Measurements from ENCODE around the gene METTL21C. TPM values are rescaled to one million over a fixed set of nuclear protein-coding genes. Genes with fewer than 3 reads are reported as not detected.

METTL21C gene
- polyA plus RNA-seq, 4 donors, result 0.04 TPM; not detected in 3

DNA sequence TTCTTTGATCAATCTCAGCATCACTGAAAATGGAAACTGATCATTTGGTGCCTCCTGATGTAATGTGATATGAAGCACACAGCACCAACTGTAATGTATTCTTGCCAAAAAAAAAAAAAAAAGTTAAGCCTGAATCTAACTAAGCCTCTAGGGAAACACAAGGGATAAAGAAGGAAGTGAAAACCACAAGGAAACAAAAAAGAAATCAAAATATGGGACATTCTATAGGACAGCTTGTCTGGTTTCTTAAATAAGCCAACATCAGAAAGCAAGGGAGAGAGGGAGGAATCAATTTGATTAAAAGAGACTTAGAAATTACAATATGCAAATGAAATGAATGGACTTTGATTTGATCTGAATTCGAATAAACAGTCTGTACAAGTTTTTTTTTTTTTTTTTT lies 20.6 kb upstream of the METTL21C start:
- H3K27ac ChIP-seq (ENCODE audit: low read depth in 1 of 3, low read length in 2 of 3), result no peak overlapping the region
- 23 to 53% (median 37%) methylated on average over 1 of the region's 1 CpG for WGBS, 3 donors
- H3K4me1 ChIP-seq (ENCODE audit: control insufficient read depth in 3 of 3, insufficient read depth in 2 of 3, low read depth in 1 of 3, low read length in 2 of 3), result no peaks in the 10 kb centered on the region
- H3K9me3 ChIP-seq (ENCODE audit: control insufficient read depth in 2 of 2, insufficient read depth in 1 of 2, low read depth in 1 of 2, low read length in 1 of 2), result no peaks in the 10 kb centered on the region
- FAIRE-seq (no peak), DNase-seq (no peak)
- no peak overlapping the region for H3K4me3 ChIP-seq (ENCODE audit: low read depth in 1 of 3, low read length in 3 of 3)
- H3K36me3 ChIP-seq (ENCODE audit: control insufficient read depth in 3 of 3, insufficient read depth in 2 of 3, low read depth in 1 of 3, low read length in 3 of 3), result no peaks in the 10 kb centered on the region
- H3K27me3 ChIP-seq (ENCODE audit: control insufficient read depth in 3 of 3, insufficient read depth in 3 of 3, low read length in 3 of 3), result peaks cover 0 to 2% (median 0%) of the 10 kb centered on the region in 3 donors

- Histone ChIP-seq H3K36me3 (ENCODE audit: control insufficient read depth in 3 of 3, insufficient read depth in 2 of 3, low read depth in 1 of 3, low read length in 3 of 3) (no peaks in the 10 kb centered on the region), H3K9me3 (ENCODE audit: control insufficient read depth in 2 of 2, insufficient read depth in 1 of 2, low read depth in 1 of 2, low read length in 1 of 2) (peaks cover 0 to 5% of the 10 kb centered on the region in 2 donors), H3K4me3 (ENCODE audit: low read depth in 1 of 3, low read length in 3 of 3) (no peak overlapping the region), H3K4me1 (ENCODE audit: control insufficient read depth in 3 of 3, insufficient read depth in 2 of 3, low read depth in 1 of 3, low read length in 2 of 3) (no peaks in the 10 kb centered on the region), H3K27ac (ENCODE audit: low read depth in 1 of 3, low read length in 2 of 3) (no peak overlapping the region), H3K27me3 (ENCODE audit: control insufficient read depth in 3 of 3, insufficient read depth in 3 of 3, low read length in 3 of 3) (peaks cover 0 to 4% (median 0%) of the 10 kb centered on the region in 3 donors)
- DNase-seq, result no peak
- FAIRE-seq, result no peak
- WGBS, 3 donors, result 84 to 89% (median 85%) methylated on average over 9 of the region's 9 CpGs
These were observed 15.4 kb upstream of the METTL21C start for GRCh38 chr13:102710261-102710679.

GRCh38 chr13:102709536-102709935 lies 14.7 kb upstream of the METTL21C start:
- H3K27ac ChIP-seq (ENCODE audit: low read depth in 1 of 3, low read length in 2 of 3), result no peak overlapping the region
- DNase-seq (no peak), FAIRE-seq (no peak)
- no peaks in the 10 kb centered on the region for H3K36me3 ChIP-seq (ENCODE audit: control insufficient read depth in 3 of 3, insufficient read depth in 2 of 3, low read depth in 1 of 3, low read length in 3 of 3)
- no peaks in the 10 kb centered on the region for H3K4me1 ChIP-seq (ENCODE audit: control insufficient read depth in 3 of 3, insufficient read depth in 2 of 3, low read depth in 1 of 3, low read length in 2 of 3)
- peaks cover 0 to 4% (median 0%) of the 10 kb centered on the region in 3 donors for H3K27me3 ChIP-seq (ENCODE audit: control insufficient read depth in 3 of 3, insufficient read depth in 3 of 3, low read length in 3 of 3)
- peaks cover 0 to 5% of the 10 kb centered on the region in 2 donors for H3K9me3 ChIP-seq (ENCODE audit: control insufficient read depth in 2 of 2, insufficient read depth in 1 of 2, low read depth in 1 of 2, low read length in 1 of 2)
- no peak overlapping the region for H3K4me3 ChIP-seq (ENCODE audit: low read depth in 1 of 3, low read length in 3 of 3)

DNA sequence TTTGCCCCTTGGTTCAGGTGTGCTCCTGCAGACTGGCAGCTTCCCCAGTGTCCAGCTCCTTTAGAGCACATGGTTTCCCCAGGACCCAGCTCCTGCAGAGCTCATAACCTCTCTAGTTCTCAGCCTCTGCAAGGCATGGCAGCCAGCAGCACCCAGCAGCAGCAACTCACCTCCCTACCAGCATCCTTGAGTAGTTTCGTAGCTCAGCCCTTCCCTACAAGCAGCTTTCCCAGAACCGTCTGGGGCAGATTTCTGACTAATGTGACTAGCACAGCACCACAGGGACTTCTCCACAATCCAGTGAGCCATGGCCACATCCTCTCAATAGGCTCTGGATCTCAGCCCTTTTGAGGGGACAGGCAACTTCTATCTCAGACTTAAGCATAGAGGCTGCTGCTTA lies 14.1 kb upstream of the METTL21C start:
- H3K27ac ChIP-seq (ENCODE audit: low read depth in 1 of 3, low read length in 2 of 3), result no peak overlapping the region
- DNase-seq (no peak), FAIRE-seq (no peak)
- no peaks in the 10 kb centered on the region for H3K36me3 ChIP-seq (ENCODE audit: control insufficient read depth in 3 of 3, insufficient read depth in 2 of 3, low read depth in 1 of 3, low read length in 3 of 3)
- WGBS, 3 donors, result 77 to 86% (median 78%) methylated on average over 2 of the region's 2 CpGs
- peaks cover 0 to 4% (median 0%) of the 10 kb centered on the region in 3 donors for H3K27me3 ChIP-seq (ENCODE audit: control insufficient read depth in 3 of 3, insufficient read depth in 3 of 3, low read length in 3 of 3)
- peaks cover 0 to 5% of the 10 kb centered on the region in 2 donors for H3K9me3 ChIP-seq (ENCODE audit: control insufficient read depth in 2 of 2, insufficient read depth in 1 of 2, low read depth in 1 of 2, low read length in 1 of 2)
- H3K4me3 ChIP-seq (ENCODE audit: low read depth in 1 of 3, low read length in 3 of 3), result no peak overlapping the region
- H3K4me1 ChIP-seq (ENCODE audit: control insufficient read depth in 3 of 3, insufficient read depth in 2 of 3, low read depth in 1 of 3, low read length in 2 of 3), result no peaks in the 10 kb centered on the region

DNA sequence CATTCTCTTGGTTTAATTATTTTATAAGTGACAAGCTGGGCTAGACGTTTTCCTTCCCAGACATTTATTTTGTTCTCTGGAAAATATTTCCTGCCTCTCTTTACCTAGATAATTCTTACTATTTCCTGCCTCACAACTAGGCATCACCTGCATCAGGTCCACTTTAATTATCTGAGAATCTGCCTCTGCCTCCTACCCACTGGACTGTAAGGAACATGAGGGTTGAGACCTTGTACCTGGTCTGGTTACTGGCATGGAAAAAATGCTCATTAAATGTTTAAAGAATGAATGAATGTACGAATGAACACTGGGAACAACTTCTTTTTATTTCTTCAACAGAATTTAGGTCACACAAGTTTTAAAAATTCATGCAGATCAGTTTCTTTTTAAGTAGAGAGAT lies 13.4 kb upstream of the METTL21C start:
- no peaks in the 10 kb centered on the region for H3K36me3 ChIP-seq (ENCODE audit: control insufficient read depth in 3 of 3, insufficient read depth in 2 of 3, low read depth in 1 of 3, low read length in 3 of 3)
- H3K9me3 ChIP-seq (ENCODE audit: control insufficient read depth in 2 of 2, insufficient read depth in 1 of 2, low read depth in 1 of 2, low read length in 1 of 2), result peaks cover 0 to 5% of the 10 kb centered on the region in 2 donors
- WGBS, 3 donors, result 47 to 59% (median 59%) methylated on average over 2 of the region's 2 CpGs
- H3K4me3 ChIP-seq (ENCODE audit: low read depth in 1 of 3, low read length in 3 of 3), result no peak overlapping the region
- no peaks in the 10 kb centered on the region for H3K4me1 ChIP-seq (ENCODE audit: control insufficient read depth in 3 of 3, insufficient read depth in 2 of 3, low read depth in 1 of 3, low read length in 2 of 3)
- peaks cover 0 to 4% (median 0%) of the 10 kb centered on the region in 3 donors for H3K27me3 ChIP-seq (ENCODE audit: control insufficient read depth in 3 of 3, insufficient read depth in 3 of 3, low read length in 3 of 3)
- no peak overlapping the region for H3K27ac ChIP-seq (ENCODE audit: low read depth in 1 of 3, low read length in 2 of 3)
- no peak for FAIRE-seq
- DNase-seq, result no peak

GRCh38 chr13:102707467-102707866 lies 12.6 kb upstream of the METTL21C start:
- Histone ChIP-seq H3K27me3 (ENCODE audit: control insufficient read depth in 3 of 3, insufficient read depth in 3 of 3, low read length in 3 of 3) (peaks cover 0 to 4% (median 0%) of the 10 kb centered on the region in 3 donors), H3K36me3 (ENCODE audit: control insufficient read depth in 3 of 3, insufficient read depth in 2 of 3, low read depth in 1 of 3, low read length in 3 of 3) (no peaks in the 10 kb centered on the region), H3K4me3 (ENCODE audit: low read depth in 1 of 3, low read length in 3 of 3) (no peak overlapping the region), H3K9me3 (ENCODE audit: control insufficient read depth in 2 of 2, insufficient read depth in 1 of 2, low read depth in 1 of 2, low read length in 1 of 2) (peaks cover 0 to 5% of the 10 kb centered on the region in 2 donors), H3K27ac (ENCODE audit: low read depth in 1 of 3, low read length in 2 of 3) (no peak overlapping the region), H3K4me1 (ENCODE audit: control insufficient read depth in 3 of 3, insufficient read depth in 2 of 3, low read depth in 1 of 3, low read length in 2 of 3) (no peaks in the 10 kb centered on the region)
- DNase-seq (no peak), FAIRE-seq (no peak)
- WGBS, 3 donors, result 9 to 35% (median 20%) methylated on average over 4 of the region's 4 CpGs

GRCh38 chr13:102704238-102705058 lies 9.6 kb upstream of the METTL21C start:
- no peak overlapping the region for H3K4me3 ChIP-seq (ENCODE audit: low read depth in 1 of 3, low read length in 3 of 3)
- no peak for FAIRE-seq
- H3K36me3 ChIP-seq (ENCODE audit: control insufficient read depth in 3 of 3, insufficient read depth in 2 of 3, low read depth in 1 of 3, low read length in 3 of 3), result no peaks in the 10 kb centered on the region
- no peak overlapping the region for H3K27ac ChIP-seq (ENCODE audit: low read depth in 1 of 3, low read length in 2 of 3)
- H3K27me3 ChIP-seq (ENCODE audit: control insufficient read depth in 3 of 3, insufficient read depth in 3 of 3, low read length in 3 of 3), result peaks cover 0 to 4% (median 0%) of the 10 kb centered on the region in 3 donors
- whole genome bisulfite sequencing, 3 donors, result 79 to 82% (median 79%) methylated on average over 6 of the region's 6 CpGs
- H3K9me3 ChIP-seq (ENCODE audit: control insufficient read depth in 2 of 2, insufficient read depth in 1 of 2, low read depth in 1 of 2, low read length in 1 of 2), result no peaks in the 10 kb centered on the region
- H3K4me1 ChIP-seq (ENCODE audit: control insufficient read depth in 3 of 3, insufficient read depth in 2 of 3, low read depth in 1 of 3, low read length in 2 of 3), result no peaks in the 10 kb centered on the region
- no peak for DNase-seq

DNA sequence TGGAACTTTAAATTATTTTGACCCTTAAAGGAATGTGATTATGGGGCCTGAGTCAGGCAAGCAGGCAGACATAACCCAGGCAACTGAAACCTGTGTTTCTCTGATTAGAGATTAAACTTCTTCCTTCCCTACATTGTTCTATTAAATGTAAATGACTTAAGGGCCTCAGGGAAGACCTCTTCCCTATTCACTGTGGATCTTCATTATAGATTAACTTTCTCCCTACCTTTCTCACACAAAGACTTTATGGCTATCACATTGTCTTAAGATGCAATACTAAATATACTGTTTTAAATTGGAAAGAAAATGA lies 8.8 kb upstream of the METTL21C start:
- Histone ChIP-seq H3K4me3 (ENCODE audit: low read depth in 1 of 3, low read length in 3 of 3) (no peak overlapping the region), H3K9me3 (ENCODE audit: control insufficient read depth in 2 of 2, insufficient read depth in 1 of 2, low read depth in 1 of 2, low read length in 1 of 2) (peaks cover 0 to 4% of the 10 kb centered on the region in 2 donors), H3K27me3 (ENCODE audit: control insufficient read depth in 3 of 3, insufficient read depth in 3 of 3, low read length in 3 of 3) (no peaks in the 10 kb centered on the region), H3K27ac (ENCODE audit: low read depth in 1 of 3, low read length in 2 of 3) (no peak overlapping the region), H3K4me1 (ENCODE audit: control insufficient read depth in 3 of 3, insufficient read depth in 2 of 3, low read depth in 1 of 3, low read length in 2 of 3) (no peaks in the 10 kb centered on the region), H3K36me3 (ENCODE audit: control insufficient read depth in 3 of 3, insufficient read depth in 2 of 3, low read depth in 1 of 3, low read length in 3 of 3) (no peaks in the 10 kb centered on the region)
- DNase-seq, result no peak
- no peak for FAIRE-seq

All from small intestine (tissue), 7 donors.